Caco-2 (cell line): ENCODE measurements around the gene DEK. TPM values are rescaled to one million over a fixed set of nuclear protein-coding genes. Genes with fewer than 3 reads are reported as not detected.
"Not testable (repeated sequence)": the region's sequence is repeated elsewhere in the genome, so short reads cannot be mapped to it uniquely, and the experiment has no call there.

ENCODE experiments used
- BruUV-seq: library from RNA; stranded (reverse); fragments of 400-500 nt; replicated peaks from 2 replicates; lab custom pipeline; 2021; lab: Mats Ljungman, UMichigan
- CTCF ChIA-PET: fragments of 300-600 bp; sonication (Branson Sonifier 250); formaldehyde crosslinking; loops from one replicate; lab custom pipeline; 2022; ENCODE audit warnings: antibody characterized with exemption; lab: Charles Lee
- POLR2A ChIA-PET: fragments of 300-600 bp; sonication (Branson Sonifier 250); formaldehyde crosslinking; loops from one replicate; lab custom pipeline; 2022; ENCODE audit warnings: antibody characterized with exemption; lab: Charles Lee
- DNase-seq, 2 experiments: peaks; one replicate each; pipeline versions ENCODE4 v3.0.0 to v3.0.0-alpha.2; 2020 to 2022
- H3K27me3 ChIP-seq: replicated peaks from 2 replicates; pipeline ENCODE4 v1.6.0; 2011; ENCODE audit warnings: low read length; ENCODE audit not compliant: control insufficient read depth, insufficient read depth
- H3K36me3 ChIP-seq: 2 replicates; pipeline ENCODE4 v1.5.1; 2011; ENCODE audit warnings: low read length; ENCODE audit not compliant: control insufficient read depth, insufficient read depth
- H3K4me1 ChIP-seq: fragments of 250-450 bp; sonication (Bioruptor Pico); 2 replicates; pipeline ENCODE4 v1.5.1; 2020; ENCODE audit warnings: mild to moderate bottlenecking
- H3K4me3 ChIP-seq: 2 replicates; pipeline ENCODE4 v1.5.1; 2011; ENCODE audit warnings: low read depth, mild to moderate bottlenecking, control low read depth, low read length
- H3K9me3 ChIP-seq: fragments of 250-450 bp; sonication (Bioruptor Pico); 2 replicates; pipeline ENCODE4 v1.5.1; 2020; ENCODE audit warnings: mild to moderate bottlenecking, moderate library complexity
- H3K27ac Mint-ChIP-seq: one replicate; pipeline ENCODE4 v1.8.0; 2022; ENCODE audit warnings: mixed read lengths; ENCODE audit not compliant: unreplicated experiment
- H3K27me3 Mint-ChIP-seq: one replicate; pipeline ENCODE4 v1.8.0; 2022; ENCODE audit warnings: mixed read lengths; ENCODE audit not compliant: insufficient read depth, unreplicated experiment
- H3K36me3 Mint-ChIP-seq: one replicate; pipeline ENCODE4 v1.8.0; 2022; ENCODE audit warnings: mild to moderate bottlenecking, mixed read lengths; ENCODE audit not compliant: insufficient read depth, unreplicated experiment
- H3K4me1 Mint-ChIP-seq: one replicate; pipeline ENCODE4 v1.8.0; 2022; ENCODE audit warnings: low read depth, mixed read lengths; ENCODE audit not compliant: unreplicated experiment
- H3K4me3 Mint-ChIP-seq: one replicate; pipeline ENCODE4 v1.8.0; 2022; ENCODE audit warnings: mild to moderate bottlenecking, moderate library complexity, mixed read lengths; ENCODE audit not compliant: unreplicated experiment
- H3K9me3 Mint-ChIP-seq: one replicate; pipeline ENCODE4 v1.8.0; 2022; ENCODE audit warnings: mixed read lengths; ENCODE audit not compliant: unreplicated experiment
- intact Hi-C: fragments of 100-400 bp; cut with micrococcal nuclease; formaldehyde crosslinking; loops from one replicate; pipeline ENCODE4 v1.10.0; 2022; ENCODE audit not compliant: unreplicated experiment
- total RNA-seq: library from RNA; stranded (reverse); gene quantifications from 2 replicates; pipeline ENCODE4 v1.2.3, GENCODE V29; 2022
- TF ChIP-seq, protein P1 (sequence below), 2 experiments: fragments of 200-600 bp in 1 of 2; IDR thresholded peaks; 1 replicate in 1 of 2; 2 replicates in 1 of 2; pipeline versions ENCODE4 v1.5.1 to v1.8.0; 2011 to 2022; ENCODE audit warnings: antibody characterized with exemption in 1 of 2, control low read depth in 1 of 2, inconsistent platforms in 1 of 2, low read depth in 1 of 2, low read length in 1 of 2, mild to moderate bottlenecking in 1 of 2, moderate library complexity in 1 of 2; ENCODE audit not compliant: insufficient read depth in 1 of 2, severe bottlenecking in 1 of 2, unreplicated experiment in 1 of 2

Gene DEK
- total RNA-seq, 1 experiment from 2014 or later = 170 TPM

GRCh38 chr6:18177286-18177965 is 86.9 kb downstream of the DEK start:
- H3K27ac Mint-ChIP-seq = no peak overlapping the region
- intact Hi-C loops = no loop called here
- no peaks in the 10 kb centered on the region for H3K27me3 ChIP-seq
- no peaks in the 10 kb centered on the region for H3K4me1 Mint-ChIP-seq
- no peaks in the 10 kb centered on the region for H3K4me1 ChIP-seq
- CTCF ChIA-PET = no interaction called here
- H3K4me3 Mint-ChIP-seq = no peak overlapping the region
- no peaks in the 10 kb centered on the region for H3K9me3 ChIP-seq
- H3K4me3 ChIP-seq = no peak overlapping the region
- H3K36me3 Mint-ChIP-seq = no peaks in the 10 kb centered on the region
- no TSS peak for BruUV-seq
- POLR2A ChIA-PET = no interaction called here
- H3K9me3 Mint-ChIP-seq = no peaks in the 10 kb centered on the region
- TF ChIP-seq, protein P1, sequence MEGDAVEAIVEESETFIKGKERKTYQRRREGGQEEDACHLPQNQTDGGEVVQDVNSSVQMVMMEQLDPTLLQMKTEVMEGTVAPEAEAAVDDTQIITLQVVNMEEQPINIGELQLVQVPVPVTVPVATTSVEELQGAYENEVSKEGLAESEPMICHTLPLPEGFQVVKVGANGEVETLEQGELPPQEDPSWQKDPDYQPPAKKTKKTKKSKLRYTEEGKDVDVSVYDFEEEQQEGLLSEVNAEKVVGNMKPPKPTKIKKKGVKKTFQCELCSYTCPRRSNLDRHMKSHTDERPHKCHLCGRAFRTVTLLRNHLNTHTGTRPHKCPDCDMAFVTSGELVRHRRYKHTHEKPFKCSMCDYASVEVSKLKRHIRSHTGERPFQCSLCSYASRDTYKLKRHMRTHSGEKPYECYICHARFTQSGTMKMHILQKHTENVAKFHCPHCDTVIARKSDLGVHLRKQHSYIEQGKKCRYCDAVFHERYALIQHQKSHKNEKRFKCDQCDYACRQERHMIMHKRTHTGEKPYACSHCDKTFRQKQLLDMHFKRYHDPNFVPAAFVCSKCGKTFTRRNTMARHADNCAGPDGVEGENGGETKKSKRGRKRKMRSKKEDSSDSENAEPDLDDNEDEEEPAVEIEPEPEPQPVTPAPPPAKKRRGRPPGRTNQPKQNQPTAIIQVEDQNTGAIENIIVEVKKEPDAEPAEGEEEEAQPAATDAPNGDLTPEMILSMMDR (IDR thresholded peaks at IDR 0.05; ENCODE audit: insufficient read depth in 1 of 2, low read depth in 1 of 2, low read length in 1 of 2, severe bottlenecking in 1 of 2, unreplicated experiment in 1 of 2) = no peak
- no peak for DNase-seq
- H3K36me3 ChIP-seq = no peaks in the 10 kb centered on the region
- no peaks in the 10 kb centered on the region for H3K27me3 Mint-ChIP-seq

GRCh38 chr6:18176198-18176597 is 88.1 kb downstream of the DEK start:
- H3K4me3 ChIP-seq, POLR2A ChIA-PET, H3K27ac Mint-ChIP-seq, DNase-seq, H3K27me3 Mint-ChIP-seq, H3K4me1 Mint-ChIP-seq, H3K9me3 Mint-ChIP-seq, H3K4me1 ChIP-seq, H3K4me3 Mint-ChIP-seq, intact Hi-C loops, BruUV-seq, H3K27me3 ChIP-seq, H3K36me3 ChIP-seq, H3K9me3 ChIP-seq, H3K36me3 Mint-ChIP-seq, CTCF ChIA-PET: not testable (repeated sequence)

Other genes with a start within 250 kb of the DEK start
- gene NHLRC1, start 141.9 kb downstream of the DEK start, total RNA-seq = 1.6 and 2.1 TPM in 2 replicates
- 10.1 and 11.0 TPM in 2 replicates for gene TPMT, start 109.5 kb downstream of the DEK start, total RNA-seq
- gene KDM1B, start 109.1 kb downstream of the DEK start, total RNA-seq = 9.5 and 10.6 TPM in 2 replicates
- 0.39 TPM in 2 replicates for gene RNF144B, start 122.8 kb upstream of the DEK start, total RNA-seq